Breast epithelium (tissue), 3 donors: Measurements from ENCODE around the gene FOXA3.

Experiments
- CTCF ChIP-seq, 3 donors: fragments of 450-650 bp; IDR thresholded peaks; one replicate each; pipeline ENCODE4 v1.5.1; 2016 to 2017; ENCODE audit warnings: antibody characterized with exemption in 3 of 3, mild to moderate bottlenecking in 3 of 3, moderate library complexity in 3 of 3
- POLR2AphosphoS5 ChIP-seq, 3 donors: sonication (generic); formaldehyde crosslinking; IDR thresholded peaks; one replicate each; pipeline ENCODE4 v1.6.1; 2017; ENCODE audit warnings: antibody characterized with exemption in 3 of 3

GRCh38 chr19:45906221-45906620 is 42.1 kb downstream of the FOXA3 start:
- TF ChIP-seq CTCF (IDR thresholded peaks at IDR 0.05): no peak
- no peak for TF ChIP-seq POLR2AphosphoS5 (IDR thresholded peaks at IDR 0.05)
